ENCODE results near the gene UCN2. TPM values are rescaled to one million over a fixed set of nuclear protein-coding genes. Genes with fewer than 3 reads are reported as not detected.

The UCN2 gene
- polyA plus RNA-seq, 1 experiment: 4.5 TPM

DNA sequence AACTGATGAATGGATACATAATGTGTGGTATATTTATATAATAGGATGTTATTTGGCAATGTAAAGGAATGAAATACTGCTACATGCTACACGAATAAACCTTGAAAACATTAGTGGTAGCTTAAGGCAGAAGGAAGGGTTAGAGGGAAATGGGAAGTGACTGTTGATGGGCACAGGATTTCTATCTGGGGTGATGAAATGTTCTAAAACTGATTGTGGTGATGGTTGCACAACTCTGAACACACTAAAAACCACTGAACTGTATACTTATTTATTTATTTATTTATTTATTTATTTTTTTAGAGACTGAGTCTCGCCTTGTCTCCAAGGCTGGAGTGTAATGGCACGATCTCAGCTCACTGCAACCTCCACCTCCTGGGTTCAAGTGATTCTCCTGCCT is 34.8 kb downstream of the UCN2 start:
- CTCF ChIA-PET: interaction anchor here (1.7 kb wide), 1 partner anchor 20 kb away, joined by 8 read pairs; no protein-coding TSS in a partner anchor

GRCh38 chr3:48528048-48528447 is 35.5 kb downstream of the UCN2 start:
- Histone ChIP-seq H3K4me3 (ENCODE audit: low read depth, low read length) (no peak overlapping the region), H3K27me3 (ENCODE audit: control insufficient read depth, insufficient read depth, low read length) (no peaks in the 10 kb centered on the region), H3K36me3 (ENCODE audit: control insufficient read depth, insufficient read depth, low read length) (peaks cover 10% of the 10 kb centered on the region)
- TF ChIP-seq, protein P1, sequence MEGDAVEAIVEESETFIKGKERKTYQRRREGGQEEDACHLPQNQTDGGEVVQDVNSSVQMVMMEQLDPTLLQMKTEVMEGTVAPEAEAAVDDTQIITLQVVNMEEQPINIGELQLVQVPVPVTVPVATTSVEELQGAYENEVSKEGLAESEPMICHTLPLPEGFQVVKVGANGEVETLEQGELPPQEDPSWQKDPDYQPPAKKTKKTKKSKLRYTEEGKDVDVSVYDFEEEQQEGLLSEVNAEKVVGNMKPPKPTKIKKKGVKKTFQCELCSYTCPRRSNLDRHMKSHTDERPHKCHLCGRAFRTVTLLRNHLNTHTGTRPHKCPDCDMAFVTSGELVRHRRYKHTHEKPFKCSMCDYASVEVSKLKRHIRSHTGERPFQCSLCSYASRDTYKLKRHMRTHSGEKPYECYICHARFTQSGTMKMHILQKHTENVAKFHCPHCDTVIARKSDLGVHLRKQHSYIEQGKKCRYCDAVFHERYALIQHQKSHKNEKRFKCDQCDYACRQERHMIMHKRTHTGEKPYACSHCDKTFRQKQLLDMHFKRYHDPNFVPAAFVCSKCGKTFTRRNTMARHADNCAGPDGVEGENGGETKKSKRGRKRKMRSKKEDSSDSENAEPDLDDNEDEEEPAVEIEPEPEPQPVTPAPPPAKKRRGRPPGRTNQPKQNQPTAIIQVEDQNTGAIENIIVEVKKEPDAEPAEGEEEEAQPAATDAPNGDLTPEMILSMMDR (IDR thresholded peaks at IDR 0.05; ENCODE audit: insufficient read depth, low read depth, low read length): no peak
- no peak for DNase-seq (ENCODE audit: low read depth)
- ChIA-PET CTCF (interaction anchor here (1.7 kb wide), 1 partner anchor 21 kb away, joined by 8 read pairs; no protein-coding TSS in a partner anchor), POLR2A (interaction anchor here (0.7 kb wide), 1 partner anchor 9 kb away, joined by 11 read pairs; no protein-coding TSS in a partner anchor)

More for the DNA sequence above, 34.8 kb downstream of the UCN2 start:
- POLR2A ChIA-PET: no interaction called here
- DNase-seq (ENCODE audit: low read depth): no peak
- Histone ChIP-seq H3K4me3 (ENCODE audit: low read depth, low read length) (no peak overlapping the region), H3K27me3 (ENCODE audit: control insufficient read depth, insufficient read depth, low read length) (no peaks in the 10 kb centered on the region), H3K36me3 (ENCODE audit: control insufficient read depth, insufficient read depth, low read length) (peaks cover 8% of the 10 kb centered on the region)
- TF ChIP-seq, protein P1 (IDR thresholded peaks at IDR 0.05; ENCODE audit: insufficient read depth, low read depth, low read length): no peak

DNA sequence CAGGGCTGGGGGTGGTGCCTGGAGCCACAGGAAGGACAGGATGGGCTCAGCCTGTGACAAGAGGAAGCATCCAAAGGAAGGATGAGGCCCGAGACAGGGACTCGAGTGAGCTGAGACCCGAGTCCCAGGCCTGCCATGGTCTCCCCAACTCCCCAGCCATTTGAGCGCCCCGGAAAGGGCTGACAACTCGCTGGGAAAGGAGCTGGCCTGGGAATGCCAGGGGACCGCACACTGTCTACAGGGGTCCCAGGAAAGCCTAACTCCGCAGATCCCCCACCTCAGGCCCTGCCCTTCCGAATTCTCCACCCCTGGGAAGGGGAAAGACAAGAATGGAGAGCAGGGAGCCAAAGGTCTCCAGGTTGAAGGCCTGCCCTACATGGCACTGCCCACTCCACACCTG is 38.6 kb downstream of the UCN2 start:
- CTCF ChIA-PET: interaction anchor here (1.4 kb wide), 1 partner anchor 12 kb away, joined by 3 read pairs; no protein-coding TSS in a partner anchor
- DNase-seq (ENCODE audit: low read depth): no peak
- Histone ChIP-seq H3K27me3 (ENCODE audit: control insufficient read depth, insufficient read depth, low read length) (no peaks in the 10 kb centered on the region), H3K36me3 (ENCODE audit: control insufficient read depth, insufficient read depth, low read length) (peaks cover 18% of the 10 kb centered on the region), H3K4me3 (ENCODE audit: low read depth, low read length) (no peak overlapping the region)
- POLR2A ChIA-PET: no interaction called here
- TF ChIP-seq, protein P1 (IDR thresholded peaks at IDR 0.05; ENCODE audit: insufficient read depth, low read depth, low read length): no peak

- peaks cover 23% of the 10 kb centered on the region for H3K36me3 ChIP-seq (ENCODE audit: control insufficient read depth, insufficient read depth, low read length)
- H3K27me3 ChIP-seq (ENCODE audit: control insufficient read depth, insufficient read depth, low read length): no peaks in the 10 kb centered on the region
- no peak for DNase-seq (ENCODE audit: low read depth)
- ChIA-PET CTCF (interaction anchor here (1.3 kb wide), 1 partner anchor 36 kb away, joined by 5 read pairs; no protein-coding TSS in a partner anchor), POLR2A (no interaction called here)
- no peak overlapping the region for H3K4me3 ChIP-seq (ENCODE audit: low read depth, low read length)
- TF ChIP-seq, protein P1 (IDR thresholded peaks at IDR 0.05; ENCODE audit: insufficient read depth, low read depth, low read length): no peak
Observed at GRCh38 chr3:48521635-48522034, 41.9 kb downstream of the UCN2 start.

- no peak for DNase-seq (ENCODE audit: low read depth)
- TF ChIP-seq, protein P1 (IDR thresholded peaks at IDR 0.05; ENCODE audit: insufficient read depth, low read depth, low read length): no peak
- Histone ChIP-seq H3K4me3 (ENCODE audit: low read depth, low read length) (no peak overlapping the region), H3K36me3 (ENCODE audit: control insufficient read depth, insufficient read depth, low read length) (peaks cover 15% of the 10 kb centered on the region), H3K27me3 (ENCODE audit: control insufficient read depth, insufficient read depth, low read length) (no peaks in the 10 kb centered on the region)
- CTCF ChIA-PET: interaction anchor here (0.6 to 1.1 kb wide), 2 partner anchors 30 to 236 kb away, joined by 3 to 4 read pairs; no protein-coding TSS in a partner anchor
- POLR2A ChIA-PET: no interaction called here
Observed at GRCh38 chr3:48519277-48519643, 44.3 kb downstream of the UCN2 start.

Measured in BJ (cell line).